ENCODE results near the gene IL4R. TPM values are rescaled to one million over a fixed set of nuclear protein-coding genes. Genes with fewer than 3 reads are reported as not detected.
A peak's percentile ranks its signal among the peaks of the same experiment; 100 is the strongest.

IL4R gene
- total and polyA plus RNA-seq, 10 of the 15 experiments (the other 5 are each of a cell fraction or from before 2014, with no cell fraction given), result 2.6 to 70.4 (median 36.6) TPM

DNA sequence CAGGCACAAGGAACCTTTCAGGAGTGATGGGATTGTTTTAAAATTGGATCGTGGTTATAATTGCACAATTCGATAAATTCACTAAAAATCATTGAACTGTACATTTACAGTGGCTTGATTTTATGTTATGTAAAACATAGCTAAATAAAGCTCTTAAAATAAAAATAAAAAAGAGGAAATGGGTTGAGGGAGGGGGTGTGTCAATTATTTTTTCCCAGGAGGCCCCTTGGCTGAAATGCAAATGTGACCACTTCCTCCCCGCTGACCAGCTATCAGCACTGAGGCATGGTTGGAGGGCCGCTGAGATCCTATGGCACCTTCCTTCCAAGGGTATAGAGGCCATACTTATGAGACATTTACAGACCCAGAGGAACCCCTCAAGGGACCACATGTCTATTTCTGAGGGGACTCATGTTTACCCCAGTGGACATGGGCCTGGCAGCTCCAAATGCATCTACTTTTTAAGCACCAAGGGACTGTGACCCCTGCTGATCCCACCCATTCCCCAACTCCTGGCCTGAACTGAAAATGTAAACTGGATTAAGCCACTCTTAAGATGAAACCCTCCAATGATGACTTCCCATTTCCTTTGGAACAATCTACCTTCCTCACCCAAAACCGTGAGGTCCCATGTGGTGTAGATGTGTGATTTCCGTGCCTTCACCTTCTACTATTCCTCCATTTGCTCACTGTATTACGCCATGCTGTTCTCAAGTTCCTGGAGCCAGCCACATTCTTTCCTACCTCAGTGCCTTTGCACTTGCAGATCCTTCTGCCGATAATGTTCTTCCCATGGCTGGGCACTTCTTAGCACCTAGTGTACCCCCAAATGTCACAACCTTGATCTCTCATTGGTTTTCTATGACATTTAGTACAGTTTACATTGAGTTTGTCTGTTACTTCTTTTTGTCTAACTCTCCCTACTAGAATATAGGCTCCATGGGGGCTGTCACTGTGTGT is 85.4 kb downstream of the IL4R start (continued):
- TF ChIP-seq CEBPB (IDR thresholded peaks at IDR 0.05; ENCODE audit: borderline replicate concordance in 1 of 2, low read depth in 2 of 2, low read length in 2 of 2) (no peak), USF2 (IDR thresholded peaks at IDR 0.05; ENCODE audit: borderline replicate concordance, low read depth, low read length) (no peak), STAT3 (IDR thresholded peaks at IDR 0.05; ENCODE audit: low read depth, low read length) (0 out of 2 replicates have a peak, but pooled peaks have one; percentile 57), RBBP5 (conservative IDR thresholded peaks at IDR 0.05) (no peak), CHD1 (IDR thresholded peaks at IDR 0.05; ENCODE audit: low read depth, low read length) (no peak), SIN3A (IDR thresholded peaks at IDR 0.05; ENCODE audit: low read depth, low read length) (no peak), ATF7 (IDR thresholded peaks at IDR 0.05; ENCODE audit: low read depth) (peak; percentile 68), DPF2 (IDR thresholded peaks at IDR 0.05) (0 out of 2 replicates have a peak, but pooled peaks have one; percentile 47), MXI1 (IDR thresholded peaks at IDR 0.05; ENCODE audit: low read depth, low read length) (no peak), MYC (IDR thresholded peaks at IDR 0.05; ENCODE audit: insufficient read depth, insufficient read length, insufficient replicate concordance, low read length, severe bottlenecking) (no peak), MEF2B (IDR thresholded peaks at IDR 0.05; ENCODE audit: partially characterized antibody, poor library complexity, severe bottlenecking) (peak; percentile 93), MTA3 (IDR thresholded peaks at IDR 0.05; ENCODE audit: borderline replicate concordance, low read length) (no peak), SIX5 (IDR thresholded peaks at IDR 0.05; ENCODE audit: low read depth, low read length, severe bottlenecking) (no peak), SMARCA5 (IDR thresholded peaks at IDR 0.05) (peak; percentile 93), RUNX3 (IDR thresholded peaks at IDR 0.05; ENCODE audit: low read length) (no peak), PAX5 (IDR thresholded peaks at IDR 0.05; ENCODE audit: borderline replicate concordance, low read depth, low read length) (peak; percentile 84), RAD51 (IDR thresholded peaks at IDR 0.05) (peak; percentile 6; the same call in 1 of the 2 replicates), PBX3 (IDR thresholded peaks at IDR 0.05; ENCODE audit: insufficient replicate concordance, low read depth, low read length) (no peak)
- TF ChIP-seq, protein P1, sequence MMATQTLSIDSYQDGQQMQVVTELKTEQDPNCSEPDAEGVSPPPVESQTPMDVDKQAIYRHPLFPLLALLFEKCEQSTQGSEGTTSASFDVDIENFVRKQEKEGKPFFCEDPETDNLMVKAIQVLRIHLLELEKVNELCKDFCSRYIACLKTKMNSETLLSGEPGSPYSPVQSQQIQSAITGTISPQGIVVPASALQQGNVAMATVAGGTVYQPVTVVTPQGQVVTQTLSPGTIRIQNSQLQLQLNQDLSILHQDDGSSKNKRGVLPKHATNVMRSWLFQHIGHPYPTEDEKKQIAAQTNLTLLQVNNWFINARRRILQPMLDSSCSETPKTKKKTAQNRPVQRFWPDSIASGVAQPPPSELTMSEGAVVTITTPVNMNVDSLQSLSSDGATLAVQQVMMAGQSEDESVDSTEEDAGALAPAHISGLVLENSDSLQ (IDR thresholded peaks at IDR 0.05), result peak; percentile 84
- TF ChIP-seq, protein P2, sequence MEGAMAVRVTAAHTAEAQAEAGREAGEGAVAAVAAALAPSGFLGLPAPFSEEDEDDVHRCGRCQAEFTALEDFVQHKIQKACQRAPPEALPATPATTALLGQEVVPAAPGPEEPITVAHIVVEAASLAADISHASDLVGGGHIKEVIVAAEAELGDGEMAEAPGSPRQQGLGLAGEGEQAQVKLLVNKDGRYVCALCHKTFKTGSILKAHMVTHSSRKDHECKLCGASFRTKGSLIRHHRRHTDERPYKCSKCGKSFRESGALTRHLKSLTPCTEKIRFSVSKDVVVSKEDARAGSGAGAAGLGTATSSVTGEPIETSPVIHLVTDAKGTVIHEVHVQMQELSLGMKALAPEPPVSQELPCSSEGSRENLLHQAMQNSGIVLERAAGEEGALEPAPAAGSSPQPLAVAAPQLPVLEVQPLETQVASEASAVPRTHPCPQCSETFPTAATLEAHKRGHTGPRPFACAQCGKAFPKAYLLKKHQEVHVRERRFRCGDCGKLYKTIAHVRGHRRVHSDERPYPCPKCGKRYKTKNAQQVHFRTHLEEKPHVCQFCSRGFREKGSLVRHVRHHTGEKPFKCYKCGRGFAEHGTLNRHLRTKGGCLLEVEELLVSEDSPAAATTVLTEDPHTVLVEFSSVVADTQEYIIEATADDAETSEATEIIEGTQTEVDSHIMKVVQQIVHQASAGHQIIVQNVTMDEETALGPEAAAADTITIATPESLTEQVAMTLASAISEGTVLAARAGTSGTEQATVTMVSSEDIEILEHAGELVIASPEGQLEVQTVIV (IDR thresholded peaks at IDR 0.05; ENCODE audit: borderline replicate concordance, partially characterized antibody), result no peak
- TF ChIP-seq, protein P3, sequence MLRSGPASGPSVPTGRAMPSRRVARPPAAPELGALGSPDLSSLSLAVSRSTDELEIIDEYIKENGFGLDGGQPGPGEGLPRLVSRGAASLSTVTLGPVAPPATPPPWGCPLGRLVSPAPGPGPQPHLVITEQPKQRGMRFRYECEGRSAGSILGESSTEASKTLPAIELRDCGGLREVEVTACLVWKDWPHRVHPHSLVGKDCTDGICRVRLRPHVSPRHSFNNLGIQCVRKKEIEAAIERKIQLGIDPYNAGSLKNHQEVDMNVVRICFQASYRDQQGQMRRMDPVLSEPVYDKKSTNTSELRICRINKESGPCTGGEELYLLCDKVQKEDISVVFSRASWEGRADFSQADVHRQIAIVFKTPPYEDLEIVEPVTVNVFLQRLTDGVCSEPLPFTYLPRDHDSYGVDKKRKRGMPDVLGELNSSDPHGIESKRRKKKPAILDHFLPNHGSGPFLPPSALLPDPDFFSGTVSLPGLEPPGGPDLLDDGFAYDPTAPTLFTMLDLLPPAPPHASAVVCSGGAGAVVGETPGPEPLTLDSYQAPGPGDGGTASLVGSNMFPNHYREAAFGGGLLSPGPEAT (IDR thresholded peaks at IDR 0.05; ENCODE audit: low read depth), result peak; percentile 78
